Activated CD4-positive, alpha-beta memory T cell treated with anti-CD3 and anti-CD28 coated beads for 36 hours (primary cell): ENCODE data around the gene SMIM22. TPM values are rescaled to one million over a fixed set of nuclear protein-coding genes. Genes with fewer than 3 reads are reported as not detected.

Source experiments
- CTCF ChIA-PET: fragments of 350-600 bp; sonication (Branson Sonifier 250); formaldehyde crosslinking; loops from one replicate; lab custom pipeline; 2021; ENCODE audit warnings: antibody characterized with exemption, inconsistent platforms; lab: Charles Lee
- POLR2A ChIA-PET: fragments of 350-600 bp; sonication (Branson Sonifier 250); formaldehyde crosslinking; loops from one replicate; lab custom pipeline; 2021; ENCODE audit warnings: antibody characterized with exemption; lab: Charles Lee
- DNase-seq: peaks from one replicate; pipeline ENCODE4 v3.0.0-alpha.2; 2020
- H3K27ac Mint-ChIP-seq: one replicate; pipeline ENCODE4 v1.8.0; 2021; ENCODE audit warnings: mixed read lengths
- H3K27me3 Mint-ChIP-seq: one replicate; pipeline ENCODE4 v1.8.0; 2021; ENCODE audit warnings: mixed read lengths
- H3K36me3 Mint-ChIP-seq: one replicate; pipeline ENCODE4 v1.8.0; 2021; ENCODE audit warnings: mixed read lengths
- H3K4me1 Mint-ChIP-seq: one replicate; pipeline ENCODE4 v1.8.0; 2021; ENCODE audit warnings: low read depth, mixed read lengths
- H3K4me3 Mint-ChIP-seq: one replicate; pipeline ENCODE4 v1.8.0; 2021; ENCODE audit warnings: mild to moderate bottlenecking, mixed read lengths
- H3K9me3 Mint-ChIP-seq: one replicate; pipeline ENCODE4 v1.8.0; 2021; ENCODE audit warnings: mixed read lengths
- intact Hi-C: fragments of 100-400 bp; cut with micrococcal nuclease; formaldehyde crosslinking; loops from one replicate; pipeline ENCODE4 v1.15.1; 2023
- total RNA-seq, 2 experiments: library from RNA; stranded (reverse); gene quantifications; one replicate each; pipeline ENCODE4 v1.2.3, GENCODE V29; 2021

SMIM22 gene
- total RNA-seq, 2 experiments from 2014 or later, result not detected

GRCh38 chr16:4836727-4837126, 41.6 kb downstream of the SMIM22 start:
- Mint-ChIP-seq H3K4me3 (no peak overlapping the region), H3K27ac (no peak overlapping the region), H3K4me1 (peaks cover 15% of the 10 kb centered on the region), H3K9me3 (no peaks in the 10 kb centered on the region), H3K27me3 (no peaks in the 10 kb centered on the region), H3K36me3 (peaks cover 45% of the 10 kb centered on the region)
- ChIA-PET POLR2A (no interaction called here), CTCF (no interaction called here)
- DNase-seq, result no peak
- intact Hi-C loops, result no loop called here

- POLR2A ChIA-PET, result no interaction called here
- CTCF ChIA-PET, result no interaction called here
- DNase-seq, result no peak
- no peak overlapping the region for H3K27ac Mint-ChIP-seq
- intact Hi-C loops, result no loop called here
- peaks cover 36% of the 10 kb centered on the region for H3K36me3 Mint-ChIP-seq
- H3K27me3 Mint-ChIP-seq, result no peaks in the 10 kb centered on the region
- peaks cover 15% of the 10 kb centered on the region for H3K4me1 Mint-ChIP-seq
- H3K9me3 Mint-ChIP-seq, result no peaks in the 10 kb centered on the region
- no peak overlapping the region for H3K4me3 Mint-ChIP-seq
Observed at GRCh38 chr16:4837733-4838501, 42.7 kb downstream of the SMIM22 start.

GRCh38 chr16:4839942-4840341, 44.8 kb downstream of the SMIM22 start:
- H3K4me1 Mint-ChIP-seq, result peaks cover 6% of the 10 kb centered on the region
- no peak overlapping the region for H3K4me3 Mint-ChIP-seq
- intact Hi-C loops, result no loop called here
- H3K27ac Mint-ChIP-seq, result no peak overlapping the region
- DNase-seq, result no peak
- no peaks in the 10 kb centered on the region for H3K27me3 Mint-ChIP-seq
- CTCF ChIA-PET, result no interaction called here
- POLR2A ChIA-PET, result no interaction called here
- no peaks in the 10 kb centered on the region for H3K9me3 Mint-ChIP-seq
- H3K36me3 Mint-ChIP-seq, result peaks cover 47% of the 10 kb centered on the region

GRCh38 chr16:4840984-4841383, 45.8 kb downstream of the SMIM22 start:
- intact Hi-C loops, result no loop called here
- H3K9me3 Mint-ChIP-seq, result no peaks in the 10 kb centered on the region
- H3K4me1 Mint-ChIP-seq, result peaks cover 15% of the 10 kb centered on the region
- H3K4me3 Mint-ChIP-seq, result no peak overlapping the region
- no peaks in the 10 kb centered on the region for H3K27me3 Mint-ChIP-seq
- H3K27ac Mint-ChIP-seq, result no peak overlapping the region
- no peak for DNase-seq
- H3K36me3 Mint-ChIP-seq, result peaks cover 53% of the 10 kb centered on the region
- ChIA-PET POLR2A (no interaction called here), CTCF (no interaction called here)

Other genes starting within 250 kb of the SMIM22 start
- under 1 TPM; 0.07 to 0.17 TPM for gene C16orf96, start 239.0 kb upstream of the SMIM22 start, total RNA-seq
- gene UBALD1, start 180.5 kb upstream of the SMIM22 start, total RNA-seq, result 10 to 100 TPM; 13.4 to 13.5 TPM
- 10 to 100 TPM; 72.7 to 73.2 TPM for gene MGRN1, start 170.5 kb upstream of the SMIM22 start, total RNA-seq
- 10 to 100 TPM; 22.2 to 23.6 TPM for gene NUDT16L1, start 101.8 kb upstream of the SMIM22 start, total RNA-seq
- gene ANKS3, start 61.1 kb upstream of the SMIM22 start, total RNA-seq, result 10 to 100 TPM; 11.7 to 13.3 TPM
- under 1 TPM in 1 of 2 experiments, not detected in 1; 0.31 TPM for gene DNAAF8, start 60.8 kb upstream of the SMIM22 start, total RNA-seq
- gene ZNF500, start 28.2 kb upstream of the SMIM22 start, total RNA-seq, result 10 to 100 TPM; 11.3 to 11.4 TPM
- gene SEPTIN12, start 7.0 kb upstream of the SMIM22 start, total RNA-seq, result not detected
- 1 to 10 TPM; 6.2 to 6.3 TPM for gene ROGDI, start 7.3 kb downstream of the SMIM22 start, total RNA-seq
- gene GLYR1, start 51.9 kb downstream of the SMIM22 start, total RNA-seq, result 10 to 100 TPM; 71.6 to 73.3 TPM
- gene UBN1, start 52.1 kb downstream of the SMIM22 start, total RNA-seq, result 10 to 100 TPM; 24.4 TPM
- under 1 TPM in 1 of 2 experiments, not detected in 1; 0.05 TPM for gene PPL, start 141.8 kb downstream of the SMIM22 start, total RNA-seq
- under 1 TPM in 1 of 2 experiments, not detected in 1; 0.07 TPM for gene SEC14L5, start 163.0 kb downstream of the SMIM22 start, total RNA-seq
- gene NAGPA, start 238.6 kb downstream of the SMIM22 start, total RNA-seq, result 1 to 10 TPM; 7.6 to 7.8 TPM